Mucosa of descending colon (tissue), 3 donors: Measurements from ENCODE around the gene DHX34. TPM values are rescaled to one million over a fixed set of nuclear protein-coding genes. Genes with fewer than 3 reads are reported as not detected.

ENCODE experiments used
- ATAC-seq: fragments of 200-7000 bp; cut with Tn5 transposase; one replicate; pipeline ENCODE4 v1.9.1; 2020; ENCODE audit warnings: mild to moderate bottlenecking, moderate library complexity
- DNase-seq, 3 donors: peaks; one replicate each; pipeline ENCODE4 v3.0.0-alpha.2; 2020
- H3K36me3 ChIP-seq: fragments of 200-600 bp; one replicate; pipeline ENCODE4 v1.8.0; 2021; ENCODE audit warnings: low read depth, mild to moderate bottlenecking
- H3K4me1 ChIP-seq: fragments of 200-600 bp; one replicate; pipeline ENCODE4 v1.8.0; 2021; ENCODE audit warnings: low read depth, mild to moderate bottlenecking
- H3K4me3 ChIP-seq: fragments of 200-600 bp; one replicate; pipeline ENCODE4 v1.8.0; 2021; ENCODE audit warnings: mild to moderate bottlenecking
- H3K9me3 ChIP-seq: fragments of 200-600 bp; one replicate; pipeline ENCODE4 v1.8.0; 2021; ENCODE audit warnings: mild to moderate bottlenecking
- CTCF ChIP-seq: fragments of 200-600 bp; IDR thresholded peaks from one replicate; pipeline ENCODE4 v1.8.0; 2022; ENCODE audit warnings: antibody characterized with exemption, mild to moderate bottlenecking
- intact Hi-C, 2 donors: fragments of 100-400 bp; cut with DNase I in 1 of 2; cut with micrococcal nuclease in 1 of 2; formaldehyde crosslinking; loops; one replicate each; pipeline versions ENCODE4 v1.11.0 to v1.11.1; 2022; cut with DNase I, micrococcal nuclease
- total RNA-seq, 3 donors: library from RNA; stranded (reverse); fragmentation: NEBNext Ultra II Directional in 2 of 3; extraction: Animal tissue kit (Norgen Biotek cat#: 25700) in 2 of 3; gene quantifications; one replicate each; pipeline versions ENCODE4 v1.2.1 to v1.2.4, GENCODE V29; 2021 to 2023
- donor health status: DM: no; HTN: no; CAD: no; lungs with moderate emphysema.
- donor health status: DM: no; HTN: no; CAD: no.
- donor health status: DM: no; HTN: yes; CAD: no.

Gene DHX34
- total RNA-seq, 3 donors from 2014 or later = 8.7 to 12.3 (median 11.0) TPM

DNA sequence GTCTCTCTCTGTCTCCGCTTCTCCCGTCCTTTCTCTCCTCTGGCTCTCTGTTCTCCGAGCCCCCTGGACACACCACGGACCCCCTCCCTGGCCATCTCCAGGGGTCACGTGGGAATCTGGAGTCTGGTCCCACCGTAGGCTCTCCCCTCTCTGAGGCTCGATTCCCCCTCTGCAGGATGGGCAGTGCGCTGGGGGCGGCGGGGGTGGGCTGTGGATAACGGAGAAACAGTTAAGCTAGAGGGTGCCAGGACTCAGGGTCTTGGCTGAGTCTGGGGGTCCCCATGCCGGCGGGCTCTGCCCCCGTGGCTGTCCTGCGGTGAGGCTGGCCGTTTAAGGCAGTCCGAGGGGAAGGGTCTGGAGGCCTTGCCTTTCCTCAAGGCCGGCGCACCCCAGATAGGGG lies 70.7 kb downstream of the DHX34 start:
- Histone ChIP-seq H3K4me1 (no peaks in the 10 kb centered on the region), H3K36me3 (no peaks in the 10 kb centered on the region), H3K9me3 (no peaks in the 10 kb centered on the region), H3K4me3 (no peak overlapping the region)
- no peak for DNase-seq
- no peak for ATAC-seq
- no peak for TF ChIP-seq CTCF
- intact Hi-C loops = no loop called here

DNA sequence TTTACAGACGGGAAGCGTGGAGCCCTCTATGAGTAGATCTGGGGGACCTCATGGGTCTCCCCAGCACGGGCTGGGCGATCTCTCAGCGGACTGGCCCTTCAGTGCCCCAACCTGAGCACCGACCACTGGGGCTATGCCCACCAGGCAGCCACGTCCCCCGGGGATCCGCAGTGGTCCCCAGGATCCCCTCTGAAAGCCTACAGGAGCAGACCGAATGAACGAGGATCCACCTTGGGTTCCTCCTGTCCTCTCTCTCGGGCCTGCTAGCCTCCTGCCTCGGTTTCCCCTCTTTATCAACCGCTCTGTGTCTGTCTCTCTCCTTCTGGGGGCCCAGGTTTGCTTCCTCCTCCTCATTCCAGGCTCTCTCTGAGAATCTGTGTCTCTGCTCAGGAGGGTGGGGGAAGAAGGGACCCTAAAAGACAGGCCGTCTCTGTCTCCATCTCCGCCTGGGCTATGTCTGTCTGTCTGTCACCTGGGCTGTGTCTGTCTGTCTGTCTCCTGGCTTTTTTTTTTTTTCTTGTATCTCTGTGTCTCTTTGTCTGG lies 72.2 kb downstream of the DHX34 start:
- Histone ChIP-seq H3K36me3 (no peaks in the 10 kb centered on the region), H3K4me1 (no peaks in the 10 kb centered on the region), H3K4me3 (no peak overlapping the region), H3K9me3 (no peaks in the 10 kb centered on the region)
- TF ChIP-seq CTCF = no peak
- no peak for DNase-seq
- no peak for ATAC-seq
- intact Hi-C loops = no loop called here

GRCh38 chr19:47421844-47422395 lies 72.8 kb downstream of the DHX34 start:
- Histone ChIP-seq H3K36me3 (no peaks in the 10 kb centered on the region), H3K4me3 (no peak overlapping the region), H3K9me3 (no peaks in the 10 kb centered on the region), H3K4me1 (no peaks in the 10 kb centered on the region)
- no peak for ATAC-seq
- no peak for DNase-seq
- intact Hi-C loops = no loop called here
- no peak for TF ChIP-seq CTCF

DNA sequence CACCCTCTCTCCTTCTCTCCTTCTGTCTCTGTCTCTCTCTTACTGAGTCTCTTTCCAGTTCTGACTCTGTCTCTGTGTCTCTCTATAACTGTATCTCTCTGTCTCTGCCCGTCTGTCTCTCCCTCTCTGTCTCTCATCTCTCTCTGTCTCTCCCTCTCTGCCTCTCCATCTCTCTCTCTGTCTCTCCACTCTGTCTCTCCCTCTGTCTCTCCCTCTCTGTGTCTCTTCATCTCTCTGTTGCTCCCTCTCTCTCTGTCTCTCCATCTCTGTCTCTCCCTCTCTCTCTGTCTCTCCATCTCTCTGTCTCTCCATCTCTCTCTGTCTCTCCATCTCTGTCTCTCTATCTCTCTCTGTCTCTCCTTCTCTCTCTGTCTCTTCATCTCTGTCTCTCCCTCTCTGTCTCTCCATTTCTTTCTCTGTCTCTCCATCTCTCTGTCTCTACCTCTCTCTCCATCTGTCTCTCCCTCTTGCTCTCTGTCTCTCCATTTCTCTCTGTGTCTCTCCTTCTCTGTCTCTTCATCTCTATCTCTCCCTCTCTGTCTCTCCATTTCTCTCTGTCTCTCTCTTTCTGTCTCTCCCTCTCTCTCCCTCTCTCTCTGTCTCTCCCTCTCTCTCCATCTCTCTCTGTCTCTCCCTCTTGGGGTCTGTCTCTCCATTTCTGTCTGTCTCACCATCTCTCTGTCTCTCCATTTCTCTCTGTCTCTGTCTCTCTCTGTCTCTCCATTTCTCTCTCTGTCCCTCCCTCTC lies 73.5 kb downstream of the DHX34 start:
- no peaks in the 10 kb centered on the region for H3K36me3 ChIP-seq
- ATAC-seq = no peak
- H3K9me3 ChIP-seq = no peaks in the 10 kb centered on the region
- intact Hi-C loops = no loop called here
- no peaks in the 10 kb centered on the region for H3K4me1 ChIP-seq
- DNase-seq = no peak
- TF ChIP-seq CTCF = no peak
- no peak overlapping the region for H3K4me3 ChIP-seq

GRCh38 chr19:47423203-47423882 lies 74.2 kb downstream of the DHX34 start:
- no peak for ATAC-seq
- Histone ChIP-seq H3K4me1 (peaks cover 5% of the 10 kb centered on the region), H3K36me3 (no peaks in the 10 kb centered on the region), H3K9me3 (no peaks in the 10 kb centered on the region), H3K4me3 (no peak overlapping the region)
- DNase-seq = no peak
- intact Hi-C loops = no loop called here
- no peak for TF ChIP-seq CTCF
